Measurements from ENCODE around the gene RPP40.
"Not testable (repeated sequence)": the region's sequence is repeated elsewhere in the genome, so short reads cannot be mapped to it uniquely, and the experiment has no call there.

Gene RPP40

GRCh38 chr6:5041955-5042354 is 38.1 kb upstream of the RPP40 start:
- TF ChIP-seq EZH2 (IDR thresholded peaks at IDR 0.05) (no peak), POLR2AphosphoS5 (IDR thresholded peaks at IDR 0.05; ENCODE audit: borderline replicate concordance, low read depth, low read length) (no peak), FOXP2 (optimal IDR thresholded peaks at IDR 0.05; ENCODE audit: control extremely low read depth, extremely low read length, insufficient read depth) (no peak)
- Histone ChIP-seq H3K4me3 (no peak overlapping the region), H3K36me3 (ENCODE audit: insufficient read depth, low read length) (no peaks in the 10 kb centered on the region), H3K9ac (ENCODE audit: insufficient read length) (no peak overlapping the region), H3K9me3 (ENCODE audit: low read depth, low read length) (no peaks in the 10 kb centered on the region), H3K27ac (no peak overlapping the region)
- DNase-seq (ENCODE audit: low read depth, low spot score): no peak

GRCh38 chr6:5036269-5036668 is 32.4 kb upstream of the RPP40 start:
- no peak for DNase-seq (ENCODE audit: low read depth, low spot score)
- TF ChIP-seq POLR2AphosphoS5 (IDR thresholded peaks at IDR 0.05; ENCODE audit: borderline replicate concordance, low read depth, low read length): no peak
- no peak for TF ChIP-seq EZH2 (IDR thresholded peaks at IDR 0.05)
- TF ChIP-seq FOXP2 (optimal IDR thresholded peaks at IDR 0.05; ENCODE audit: control extremely low read depth, extremely low read length, insufficient read depth): no peak
- no peaks in the 10 kb centered on the region for H3K36me3 ChIP-seq (ENCODE audit: insufficient read depth, low read length)
- H3K9me3 ChIP-seq (ENCODE audit: low read depth, low read length): no peaks in the 10 kb centered on the region
- no peak overlapping the region for H3K4me3 ChIP-seq
- no peak overlapping the region for H3K9ac ChIP-seq (ENCODE audit: insufficient read length)
- H3K27ac ChIP-seq: no peak overlapping the region

GRCh38 chr6:5034736-5035135 is 30.9 kb upstream of the RPP40 start:
- Histone ChIP-seq H3K4me3 (no peak overlapping the region), H3K9ac (ENCODE audit: insufficient read length) (no peak overlapping the region), H3K36me3 (ENCODE audit: insufficient read depth, low read length) (no peaks in the 10 kb centered on the region), H3K9me3 (ENCODE audit: low read depth, low read length) (no peaks in the 10 kb centered on the region), H3K27ac (no peak overlapping the region)
- TF ChIP-seq POLR2AphosphoS5 (IDR thresholded peaks at IDR 0.05; ENCODE audit: borderline replicate concordance, low read depth, low read length): no peak
- no peak for TF ChIP-seq FOXP2 (optimal IDR thresholded peaks at IDR 0.05; ENCODE audit: control extremely low read depth, extremely low read length, insufficient read depth)
- TF ChIP-seq EZH2 (IDR thresholded peaks at IDR 0.05): no peak
- no peak for DNase-seq (ENCODE audit: low read depth, low spot score)

GRCh38 chr6:5034328-5034727 is 30.5 kb upstream of the RPP40 start:
- Histone ChIP-seq H3K9ac (ENCODE audit: insufficient read length) (no peak overlapping the region), H3K9me3 (ENCODE audit: low read depth, low read length) (no peaks in the 10 kb centered on the region), H3K4me3 (no peak overlapping the region), H3K36me3 (ENCODE audit: insufficient read depth, low read length) (no peaks in the 10 kb centered on the region), H3K27ac (no peak overlapping the region)
- DNase-seq (ENCODE audit: low read depth, low spot score): no peak
- TF ChIP-seq POLR2AphosphoS5 (IDR thresholded peaks at IDR 0.05; ENCODE audit: borderline replicate concordance, low read depth, low read length): no peak
- no peak for TF ChIP-seq FOXP2 (optimal IDR thresholded peaks at IDR 0.05; ENCODE audit: control extremely low read depth, extremely low read length, insufficient read depth)
- TF ChIP-seq EZH2 (IDR thresholded peaks at IDR 0.05): no peak

- H3K9ac ChIP-seq (ENCODE audit: insufficient read length); H3K27ac ChIP-seq; H3K36me3 ChIP-seq (ENCODE audit: insufficient read depth, low read length); H3K4me3 ChIP-seq; H3K9me3 ChIP-seq (ENCODE audit: low read depth, low read length); DNase-seq (ENCODE audit: low read depth, low spot score): not testable (repeated sequence)
Measured at GRCh38 chr6:5033214-5033904, 29.5 kb upstream of the RPP40 start.

- not testable (repeated sequence) for H3K4me3 ChIP-seq; H3K27ac ChIP-seq; H3K36me3 ChIP-seq (ENCODE audit: insufficient read depth, low read length); H3K9me3 ChIP-seq (ENCODE audit: low read depth, low read length); DNase-seq (ENCODE audit: low read depth, low spot score); H3K9ac ChIP-seq (ENCODE audit: insufficient read length)
Measured at GRCh38 chr6:5032706-5033105, 28.9 kb upstream of the RPP40 start.

- Histone ChIP-seq H3K9me3 (ENCODE audit: low read depth, low read length) (no peaks in the 10 kb centered on the region), H3K36me3 (ENCODE audit: insufficient read depth, low read length) (no peaks in the 10 kb centered on the region), H3K4me3 (no peak overlapping the region), H3K27ac (peak overlapping the region; percentile 82), H3K9ac (ENCODE audit: insufficient read length) (peak overlapping the region; percentile 42)
- DNase-seq (ENCODE audit: low read depth, low spot score): no peak
- TF ChIP-seq FOXP2 (optimal IDR thresholded peaks at IDR 0.05; ENCODE audit: control extremely low read depth, extremely low read length, insufficient read depth) (no peak), EZH2 (IDR thresholded peaks at IDR 0.05) (no peak), POLR2AphosphoS5 (IDR thresholded peaks at IDR 0.05; ENCODE audit: borderline replicate concordance, low read depth, low read length) (no peak)
Measured at GRCh38 chr6:5031150-5031549, 27.3 kb upstream of the RPP40 start.

GRCh38 chr6:5030596-5031136 is 26.8 kb upstream of the RPP40 start:
- peak; percentile 83 for DNase-seq (ENCODE audit: low read depth, low spot score)
- TF ChIP-seq FOXP2 (optimal IDR thresholded peaks at IDR 0.05; ENCODE audit: control extremely low read depth, extremely low read length, insufficient read depth): no peak
- 0 out of 2 replicates have a peak, but pooled peaks have one; percentile 11 for TF ChIP-seq POLR2AphosphoS5 (IDR thresholded peaks at IDR 0.05; ENCODE audit: borderline replicate concordance, low read depth, low read length)
- H3K9ac ChIP-seq (ENCODE audit: insufficient read length): peak overlapping the region; percentile 42
- H3K36me3 ChIP-seq (ENCODE audit: insufficient read depth, low read length): no peaks in the 10 kb centered on the region
- H3K9me3 ChIP-seq (ENCODE audit: low read depth, low read length): no peaks in the 10 kb centered on the region
- peak overlapping the region; percentile 82 for H3K27ac ChIP-seq
- H3K4me3 ChIP-seq: no peak overlapping the region

- Histone ChIP-seq H3K9ac (ENCODE audit: insufficient read length) (no peak overlapping the region), H3K9me3 (ENCODE audit: low read depth, low read length) (no peaks in the 10 kb centered on the region), H3K4me3 (no peak overlapping the region), H3K27ac (no peak overlapping the region), H3K36me3 (ENCODE audit: insufficient read depth, low read length) (no peaks in the 10 kb centered on the region)
- DNase-seq (ENCODE audit: low read depth, low spot score): no peak
- TF ChIP-seq FOXP2 (optimal IDR thresholded peaks at IDR 0.05; ENCODE audit: control extremely low read depth, extremely low read length, insufficient read depth) (no peak), POLR2AphosphoS5 (IDR thresholded peaks at IDR 0.05; ENCODE audit: borderline replicate concordance, low read depth, low read length) (no peak), EZH2 (IDR thresholded peaks at IDR 0.05) (no peak)
Measured at GRCh38 chr6:5029609-5030008, 25.8 kb upstream of the RPP40 start.
